ENCODE data around the gene DPP9. TPM values are rescaled to one million over a fixed set of nuclear protein-coding genes. Genes with fewer than 3 reads are reported as not detected.

The DPP9 gene
- total and polyA plus RNA-seq, 2 donors (not counting 1 experiment from before 2014, with no cell fraction given), result 3.6 to 27.1 TPM

DNA sequence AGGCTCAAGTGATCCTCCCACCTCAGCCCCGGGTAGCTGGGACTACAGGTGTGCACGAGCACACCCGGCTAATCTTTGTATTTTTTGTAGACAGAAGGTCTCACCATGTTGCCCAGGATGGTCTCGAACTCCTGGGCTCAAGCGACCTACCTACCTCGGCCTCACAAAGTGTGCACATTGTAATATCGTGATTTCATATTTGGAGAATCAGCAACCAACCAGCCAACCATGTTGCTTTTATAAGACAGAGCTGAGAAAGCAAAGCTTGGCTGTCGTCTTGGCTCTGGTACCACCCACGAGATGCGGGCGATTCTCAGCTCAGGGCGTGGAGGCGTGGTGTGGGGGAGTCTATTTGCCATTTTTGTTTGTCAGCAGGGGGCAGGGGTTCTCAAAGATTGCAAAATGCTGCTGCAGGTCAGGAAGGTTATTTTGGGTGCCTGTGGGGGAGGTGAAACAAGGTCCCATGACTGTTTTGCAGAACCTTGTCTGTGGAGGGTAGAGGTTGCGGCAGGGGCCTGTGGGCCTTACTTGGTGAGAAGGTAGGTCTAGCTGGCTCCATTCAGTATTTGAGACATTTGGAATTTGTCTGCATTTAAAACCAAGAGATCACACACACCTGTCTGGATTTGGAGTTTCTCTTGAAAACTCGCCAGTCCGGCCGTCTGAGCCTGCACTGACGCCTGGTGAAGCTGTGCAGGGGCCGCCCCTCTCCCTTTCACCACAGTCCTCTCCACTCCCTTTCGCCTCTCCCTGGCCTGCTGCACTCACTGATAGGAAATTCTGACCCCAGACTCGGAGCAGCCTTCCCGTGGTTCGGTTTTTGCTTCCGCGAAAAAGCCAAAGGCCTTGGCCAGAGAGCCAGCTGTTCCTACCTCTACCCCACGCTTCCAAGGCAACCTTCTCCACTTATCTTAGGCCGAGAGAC, 68.9 kb downstream of the DPP9 start:
- TF ChIP-seq EZH2 (IDR thresholded peaks at IDR 0.05; ENCODE audit: low read length, missing control alignments) (no peak), CTCF (conservative IDR thresholded peaks at IDR 0.05 in 1 of 2, IDR thresholded peaks at IDR 0.05 in 1 of 2; ENCODE audit: low read depth in 1 of 2, low read length in 2 of 2) (no peak)
- Histone ChIP-seq H2AFZ (ENCODE audit: low read length) (no peak overlapping the region), H3K4me1 (ENCODE audit: control insufficient read depth, extremely low read depth, insufficient read depth, low read length) (no peaks in the 10 kb centered on the region), H3K27ac (ENCODE audit: insufficient read depth, low read length) (no peak overlapping the region), H3K4me2 (ENCODE audit: extremely low read depth, insufficient read depth, low read length) (no peak overlapping the region), H3K9ac (ENCODE audit: insufficient read depth, low read length) (no peak overlapping the region), H3K4me3 (replicated peaks in 1 of 4; ENCODE audit: control extremely low read depth in 1 of 4, insufficient read depth in 1 of 4, low read depth in 3 of 4, low read length in 4 of 4) (no peak overlapping the region), H3K36me3 (ENCODE audit: control insufficient read depth, insufficient read depth, low read length) (peaks cover 21% of the 10 kb centered on the region), H3K79me2 (ENCODE audit: control insufficient read depth, insufficient read depth, low read length) (no peaks in the 10 kb centered on the region), H3K27me3 (ENCODE audit: control insufficient read depth, insufficient read depth, low read length) (no peaks in the 10 kb centered on the region), H4K20me1 (ENCODE audit: control insufficient read depth, extremely low read depth, insufficient read depth, low read length) (no peaks in the 10 kb centered on the region), H3K9me3 (ENCODE audit: control insufficient read depth, insufficient read depth, low read depth, low read length) (no peaks in the 10 kb centered on the region)
- DNase-seq (ENCODE audit: low read depth in 2 of 2), result no peak

- DNase-seq (ENCODE audit: low read depth in 2 of 2), result no peak
- no peak overlapping the region for H3K4me3 ChIP-seq (replicated peaks in 1 of 4; ENCODE audit: control extremely low read depth in 1 of 4, insufficient read depth in 1 of 4, low read depth in 3 of 4, low read length in 4 of 4)
- TF ChIP-seq EZH2 (IDR thresholded peaks at IDR 0.05; ENCODE audit: low read length, missing control alignments), result no peak
- TF ChIP-seq CTCF (conservative IDR thresholded peaks at IDR 0.05 in 1 of 2, IDR thresholded peaks at IDR 0.05 in 1 of 2; ENCODE audit: low read depth in 1 of 2, low read length in 2 of 2), result no peak
- no peak overlapping the region for H2AFZ ChIP-seq (ENCODE audit: low read length)
- no peaks in the 10 kb centered on the region for H3K79me2 ChIP-seq (ENCODE audit: control insufficient read depth, insufficient read depth, low read length)
- H3K4me1 ChIP-seq (ENCODE audit: control insufficient read depth, extremely low read depth, insufficient read depth, low read length), result no peaks in the 10 kb centered on the region
- no peaks in the 10 kb centered on the region for H3K9me3 ChIP-seq (ENCODE audit: control insufficient read depth, insufficient read depth, low read depth, low read length)
- H4K20me1 ChIP-seq (ENCODE audit: control insufficient read depth, extremely low read depth, insufficient read depth, low read length), result no peaks in the 10 kb centered on the region
- no peaks in the 10 kb centered on the region for H3K27me3 ChIP-seq (ENCODE audit: control insufficient read depth, insufficient read depth, low read length)
- H3K36me3 ChIP-seq (ENCODE audit: control insufficient read depth, insufficient read depth, low read length), result peaks cover 21% of the 10 kb centered on the region
- H3K4me2 ChIP-seq (ENCODE audit: extremely low read depth, insufficient read depth, low read length), result no peak overlapping the region
- H3K27ac ChIP-seq (ENCODE audit: insufficient read depth, low read length), result no peak overlapping the region
- no peak overlapping the region for H3K9ac ChIP-seq (ENCODE audit: insufficient read depth, low read length)
These were observed 69.7 kb downstream of the DPP9 start for GRCh38 chr19:4653793-4654436.

GRCh38 chr19:4652075-4652474, 71.6 kb downstream of the DPP9 start:
- peaks cover 9% of the 10 kb centered on the region for H3K36me3 ChIP-seq (ENCODE audit: control insufficient read depth, insufficient read depth, low read length)
- H2AFZ ChIP-seq (ENCODE audit: low read length), result no peak overlapping the region
- H3K9me3 ChIP-seq (ENCODE audit: control insufficient read depth, insufficient read depth, low read depth, low read length), result no peaks in the 10 kb centered on the region
- H3K79me2 ChIP-seq (ENCODE audit: control insufficient read depth, insufficient read depth, low read length), result no peaks in the 10 kb centered on the region
- no peaks in the 10 kb centered on the region for H4K20me1 ChIP-seq (ENCODE audit: control insufficient read depth, extremely low read depth, insufficient read depth, low read length)
- H3K4me1 ChIP-seq (ENCODE audit: control insufficient read depth, extremely low read depth, insufficient read depth, low read length), result peaks cover 5% of the 10 kb centered on the region
- no peak overlapping the region for H3K9ac ChIP-seq (ENCODE audit: insufficient read depth, low read length)
- TF ChIP-seq EZH2 (IDR thresholded peaks at IDR 0.05; ENCODE audit: low read length, missing control alignments), result no peak
- TF ChIP-seq CTCF (conservative IDR thresholded peaks at IDR 0.05 in 1 of 2, IDR thresholded peaks at IDR 0.05 in 1 of 2; ENCODE audit: low read depth in 1 of 2, low read length in 2 of 2), result no peak
- no peak overlapping the region for H3K4me3 ChIP-seq (replicated peaks in 1 of 4; ENCODE audit: control extremely low read depth in 1 of 4, insufficient read depth in 1 of 4, low read depth in 3 of 4, low read length in 4 of 4)
- no peak overlapping the region for H3K4me2 ChIP-seq (ENCODE audit: extremely low read depth, insufficient read depth, low read length)
- DNase-seq (ENCODE audit: low read depth in 2 of 2), result no peak
- H3K27me3 ChIP-seq (ENCODE audit: control insufficient read depth, insufficient read depth, low read length), result no peaks in the 10 kb centered on the region
- no peak overlapping the region for H3K27ac ChIP-seq (ENCODE audit: insufficient read depth, low read length)
